ENCODE measurements around the gene NIBAN1. TPM values are rescaled to one million over a fixed set of nuclear protein-coding genes. Genes with fewer than 3 reads are reported as not detected.

Gene NIBAN1, protein sequence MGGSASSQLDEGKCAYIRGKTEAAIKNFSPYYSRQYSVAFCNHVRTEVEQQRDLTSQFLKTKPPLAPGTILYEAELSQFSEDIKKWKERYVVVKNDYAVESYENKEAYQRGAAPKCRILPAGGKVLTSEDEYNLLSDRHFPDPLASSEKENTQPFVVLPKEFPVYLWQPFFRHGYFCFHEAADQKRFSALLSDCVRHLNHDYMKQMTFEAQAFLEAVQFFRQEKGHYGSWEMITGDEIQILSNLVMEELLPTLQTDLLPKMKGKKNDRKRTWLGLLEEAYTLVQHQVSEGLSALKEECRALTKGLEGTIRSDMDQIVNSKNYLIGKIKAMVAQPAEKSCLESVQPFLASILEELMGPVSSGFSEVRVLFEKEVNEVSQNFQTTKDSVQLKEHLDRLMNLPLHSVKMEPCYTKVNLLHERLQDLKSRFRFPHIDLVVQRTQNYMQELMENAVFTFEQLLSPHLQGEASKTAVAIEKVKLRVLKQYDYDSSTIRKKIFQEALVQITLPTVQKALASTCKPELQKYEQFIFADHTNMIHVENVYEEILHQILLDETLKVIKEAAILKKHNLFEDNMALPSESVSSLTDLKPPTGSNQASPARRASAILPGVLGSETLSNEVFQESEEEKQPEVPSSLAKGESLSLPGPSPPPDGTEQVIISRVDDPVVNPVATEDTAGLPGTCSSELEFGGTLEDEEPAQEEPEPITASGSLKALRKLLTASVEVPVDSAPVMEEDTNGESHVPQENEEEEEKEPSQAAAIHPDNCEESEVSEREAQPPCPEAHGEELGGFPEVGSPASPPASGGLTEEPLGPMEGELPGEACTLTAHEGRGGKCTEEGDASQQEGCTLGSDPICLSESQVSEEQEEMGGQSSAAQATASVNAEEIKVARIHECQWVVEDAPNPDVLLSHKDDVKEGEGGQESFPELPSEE
- 26.1 and 31.2 TPM in 2 replicates for total RNA-seq (2014; rRNA removed; shearing (Covaris generic); ENCODE audit: low replicate concordance)

DNA sequence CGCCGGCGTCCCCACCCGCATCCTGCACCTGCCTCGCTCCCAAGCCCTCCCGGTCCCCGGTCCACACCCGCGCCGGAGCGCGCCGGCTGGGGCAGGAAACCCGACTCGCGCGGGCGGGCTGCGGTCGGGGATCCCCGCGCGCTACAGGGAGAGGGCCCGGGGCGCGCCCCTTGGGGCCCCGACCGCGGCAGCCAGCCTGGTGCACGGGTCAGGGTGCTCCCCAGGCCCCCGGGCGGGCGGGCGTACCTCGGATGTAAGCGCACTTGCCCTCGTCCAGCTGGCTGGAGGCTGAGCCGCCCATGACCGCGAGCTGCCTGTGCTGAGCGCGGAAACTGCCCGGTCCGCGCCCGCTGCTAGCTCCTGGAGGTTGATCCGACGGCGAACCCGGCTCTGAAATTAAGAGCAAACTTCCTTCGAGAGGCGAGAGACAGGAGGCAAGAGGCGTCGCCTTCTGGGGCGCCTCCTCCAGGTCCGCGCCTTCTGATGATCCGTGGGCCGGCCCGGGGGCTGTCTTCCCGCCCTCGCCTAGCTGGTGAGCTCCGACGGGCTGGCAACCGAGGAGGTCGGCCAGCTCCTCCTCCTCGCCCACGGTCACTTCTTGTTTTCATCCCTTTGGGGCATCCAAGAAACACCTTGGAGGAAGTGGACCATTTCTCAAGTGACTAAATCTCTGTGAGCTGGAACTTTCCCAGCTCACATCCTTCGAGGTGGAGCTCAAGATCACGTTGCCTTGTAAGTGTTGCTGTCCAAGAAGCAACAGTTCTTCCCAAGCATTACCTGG is at the start of gene NIBAN1:
TSS of gene NIBAN1 (minus strand) at position 453 of the 781 bp plus-strand sequence. CDS start at position 301, 152 bp downstream.
- Histone ChIP-seq H3K27me3 (ENCODE audit: low read length) (no peaks in the 10 kb centered on the region), H3K9me3 (ENCODE audit: low read length) (no peaks in the 10 kb centered on the region), H3K4me1 (ENCODE audit: low read length) (peaks cover 48% of the 10 kb centered on the region), H2AFZ (ENCODE audit: low read length) (peak within 1 kb of the TSS; percentile 84; the same call in 1 of the 2 replicates), H3K9ac (ENCODE audit: low read length) (peak within 1 kb of the TSS; percentile 70), H3K9me2 (replicated peaks; ENCODE audit: insufficient read depth, low read length) (no peaks in the 10 kb centered on the region), H3K79me2 (ENCODE audit: low read length) (peaks cover 40% of the 10 kb centered on the region), H3K4me2 (ENCODE audit: low read depth, low read length, poor library complexity, severe bottlenecking) (peak within 1 kb of the TSS; percentile 68), H3K4me3 (ENCODE audit: low read length) (peak within 1 kb of the TSS; percentile 71), H3K36me3 (ENCODE audit: insufficient read depth, low read length) (no peaks in the 10 kb centered on the region), H3K27ac (ENCODE audit: low read length) (peak within 1 kb of the TSS; percentile 46), H4K20me1 (ENCODE audit: insufficient read depth, low read depth, low read length) (no peaks in the 10 kb centered on the region)
- peak; percentile 85 for DNase-seq

DNA sequence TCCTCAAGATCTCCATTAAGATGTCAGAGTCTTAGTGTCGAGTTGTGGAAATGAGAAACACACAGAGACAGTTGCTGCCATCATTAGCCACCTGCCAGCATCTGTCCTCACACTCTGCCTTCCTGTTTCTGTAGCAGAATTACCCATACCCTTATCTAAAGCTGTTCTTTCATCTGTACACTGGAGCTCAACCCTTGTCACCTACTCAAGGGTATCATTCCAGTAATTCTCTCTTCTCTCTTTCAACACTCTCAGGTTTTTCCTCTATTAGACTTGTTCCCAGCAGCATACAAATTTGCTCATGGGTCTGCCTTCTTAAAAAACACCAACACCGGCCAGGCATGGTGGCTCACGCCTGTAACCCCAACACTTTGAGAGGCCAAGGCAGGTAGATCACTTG is 43.7 kb upstream of the NIBAN1 start:
- no peaks in the 10 kb centered on the region for H3K9me2 ChIP-seq (replicated peaks; ENCODE audit: insufficient read depth, low read length)
- no peak overlapping the region for H2AFZ ChIP-seq (ENCODE audit: low read length)
- H3K9ac ChIP-seq (ENCODE audit: low read length) = no peak overlapping the region
- no peaks in the 10 kb centered on the region for H3K9me3 ChIP-seq (ENCODE audit: low read length)
- no peaks in the 10 kb centered on the region for H4K20me1 ChIP-seq (ENCODE audit: insufficient read depth, low read depth, low read length)
- H3K27me3 ChIP-seq (ENCODE audit: low read length) = no peaks in the 10 kb centered on the region
- H3K4me2 ChIP-seq (ENCODE audit: low read depth, low read length, poor library complexity, severe bottlenecking) = no peak overlapping the region
- no peak overlapping the region for H3K4me3 ChIP-seq (ENCODE audit: low read length)
- H3K79me2 ChIP-seq (ENCODE audit: low read length) = no peaks in the 10 kb centered on the region
- DNase-seq = no peak
- H3K4me1 ChIP-seq (ENCODE audit: low read length) = no peaks in the 10 kb centered on the region
- no peak overlapping the region for H3K27ac ChIP-seq (ENCODE audit: low read length)
- no peaks in the 10 kb centered on the region for H3K36me3 ChIP-seq (ENCODE audit: insufficient read depth, low read length)

DNA sequence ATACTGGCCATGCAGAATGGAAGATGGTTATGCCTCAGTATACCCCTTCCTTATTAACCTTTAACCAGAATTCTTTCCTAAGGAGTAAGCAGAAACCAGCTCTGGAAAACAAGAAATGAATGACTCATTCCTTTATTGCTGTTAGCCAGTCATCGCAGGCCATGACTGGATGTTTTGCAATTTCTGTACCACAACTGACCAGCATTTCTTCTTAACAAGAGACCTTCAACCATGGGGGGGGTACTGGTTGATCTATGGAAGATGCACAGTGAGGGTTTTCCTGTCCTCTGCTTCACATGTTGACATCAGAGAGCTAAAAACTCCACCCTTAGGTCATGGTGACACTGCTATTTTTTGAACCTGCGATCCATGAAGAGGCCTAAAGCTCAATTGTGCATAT is 43.0 kb upstream of the NIBAN1 start:
- Histone ChIP-seq H3K36me3 (ENCODE audit: insufficient read depth, low read length) (no peaks in the 10 kb centered on the region), H2AFZ (ENCODE audit: low read length) (0 out of 2 replicates have a peak overlapping the region, but pooled peaks have one; percentile 20), H3K4me3 (ENCODE audit: low read length) (no peak overlapping the region), H3K27ac (ENCODE audit: low read length) (no peak overlapping the region), H3K9me2 (replicated peaks; ENCODE audit: insufficient read depth, low read length) (no peaks in the 10 kb centered on the region), H3K9ac (ENCODE audit: low read length) (no peak overlapping the region), H3K79me2 (ENCODE audit: low read length) (no peaks in the 10 kb centered on the region), H4K20me1 (ENCODE audit: insufficient read depth, low read depth, low read length) (no peaks in the 10 kb centered on the region), H3K4me1 (ENCODE audit: low read length) (no peaks in the 10 kb centered on the region), H3K4me2 (ENCODE audit: low read depth, low read length, poor library complexity, severe bottlenecking) (no peak overlapping the region), H3K27me3 (ENCODE audit: low read length) (no peaks in the 10 kb centered on the region), H3K9me3 (ENCODE audit: low read length) (no peaks in the 10 kb centered on the region)
- no peak for DNase-seq

DNA sequence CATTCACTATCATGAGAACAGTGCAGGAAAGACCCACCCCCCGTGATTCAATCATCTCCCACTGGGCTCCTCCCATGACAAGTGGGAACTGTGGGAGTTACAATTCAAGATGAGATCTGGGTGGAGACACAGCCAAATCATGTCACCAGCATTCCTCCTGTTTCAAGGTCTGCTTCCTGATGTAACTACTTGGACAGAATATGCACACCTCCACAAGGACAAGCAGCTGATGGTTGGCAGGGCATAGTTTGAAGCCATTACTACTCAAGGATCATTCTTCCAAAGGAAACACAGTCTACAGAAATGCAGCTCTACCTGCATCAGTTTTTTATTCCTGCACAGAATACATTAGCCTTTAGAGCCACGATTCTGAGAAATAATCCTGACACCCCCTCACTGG is 42.6 kb upstream of the NIBAN1 start:
- H3K4me1 ChIP-seq (ENCODE audit: low read length) = no peaks in the 10 kb centered on the region
- no peak for DNase-seq
- no peaks in the 10 kb centered on the region for H3K9me3 ChIP-seq (ENCODE audit: low read length)
- no peak overlapping the region for H3K27ac ChIP-seq (ENCODE audit: low read length)
- H3K9ac ChIP-seq (ENCODE audit: low read length) = no peak overlapping the region
- no peak overlapping the region for H3K4me3 ChIP-seq (ENCODE audit: low read length)
- no peak overlapping the region for H3K4me2 ChIP-seq (ENCODE audit: low read depth, low read length, poor library complexity, severe bottlenecking)
- no peaks in the 10 kb centered on the region for H3K79me2 ChIP-seq (ENCODE audit: low read length)
- H3K9me2 ChIP-seq (replicated peaks; ENCODE audit: insufficient read depth, low read length) = no peaks in the 10 kb centered on the region
- H4K20me1 ChIP-seq (ENCODE audit: insufficient read depth, low read depth, low read length) = no peaks in the 10 kb centered on the region
- no peak overlapping the region for H2AFZ ChIP-seq (ENCODE audit: low read length)
- H3K27me3 ChIP-seq (ENCODE audit: low read length) = no peaks in the 10 kb centered on the region
- H3K36me3 ChIP-seq (ENCODE audit: insufficient read depth, low read length) = no peaks in the 10 kb centered on the region

DNA sequence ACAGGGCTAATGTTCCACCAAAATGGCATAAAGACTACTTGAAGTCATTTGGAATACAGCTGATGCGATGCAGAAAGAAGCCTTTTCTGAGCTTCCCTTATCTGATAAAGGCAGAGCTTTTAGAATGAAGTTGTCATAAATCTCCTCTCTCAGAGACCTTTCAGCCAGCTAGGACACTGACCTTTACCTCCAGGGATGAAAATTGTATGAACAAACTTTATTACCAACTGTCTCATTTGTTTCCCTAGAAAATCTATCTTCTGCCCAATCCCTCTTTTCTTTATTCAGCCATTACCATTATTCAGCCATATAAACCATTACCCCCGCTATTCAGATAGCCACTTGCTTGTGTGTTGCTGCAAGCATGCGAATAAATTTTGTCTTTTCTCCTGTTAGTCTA is 41.3 kb upstream of the NIBAN1 start:
- Histone ChIP-seq H3K4me3 (ENCODE audit: low read length) (no peak overlapping the region), H3K4me1 (ENCODE audit: low read length) (no peaks in the 10 kb centered on the region), H4K20me1 (ENCODE audit: insufficient read depth, low read depth, low read length) (no peaks in the 10 kb centered on the region), H3K9me3 (ENCODE audit: low read length) (no peaks in the 10 kb centered on the region), H3K4me2 (ENCODE audit: low read depth, low read length, poor library complexity, severe bottlenecking) (no peak overlapping the region), H3K36me3 (ENCODE audit: insufficient read depth, low read length) (no peaks in the 10 kb centered on the region), H3K27ac (ENCODE audit: low read length) (no peak overlapping the region), H3K27me3 (ENCODE audit: low read length) (no peaks in the 10 kb centered on the region), H3K79me2 (ENCODE audit: low read length) (no peaks in the 10 kb centered on the region), H3K9ac (ENCODE audit: low read length) (no peak overlapping the region), H2AFZ (ENCODE audit: low read length) (no peak overlapping the region), H3K9me2 (replicated peaks; ENCODE audit: insufficient read depth, low read length) (no peaks in the 10 kb centered on the region)
- no peak for DNase-seq

DNA sequence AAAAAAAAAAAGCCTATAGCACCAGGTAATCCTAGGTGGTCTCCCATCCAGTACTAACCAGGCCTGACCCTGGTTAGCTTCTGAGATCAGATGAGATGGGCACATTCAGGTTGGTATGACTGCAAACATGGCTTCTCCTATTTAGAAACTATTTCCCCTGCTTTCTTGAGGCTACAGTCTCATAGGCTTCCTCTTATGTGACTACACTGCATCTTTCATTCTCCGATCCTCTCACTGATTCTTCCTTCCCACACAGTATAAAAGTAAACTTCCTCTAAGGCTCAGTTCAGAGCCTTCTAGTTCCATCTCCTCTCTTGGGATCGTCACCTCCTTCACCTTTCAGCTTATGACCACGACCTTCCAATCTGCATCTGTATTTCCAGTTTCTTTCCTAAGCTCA is 40.6 kb upstream of the NIBAN1 start:
- Histone ChIP-seq H3K9me3 (ENCODE audit: low read length) (no peaks in the 10 kb centered on the region), H3K9me2 (replicated peaks; ENCODE audit: insufficient read depth, low read length) (no peaks in the 10 kb centered on the region), H3K27me3 (ENCODE audit: low read length) (no peaks in the 10 kb centered on the region), H3K4me3 (ENCODE audit: low read length) (no peak overlapping the region), H3K79me2 (ENCODE audit: low read length) (no peaks in the 10 kb centered on the region), H3K4me2 (ENCODE audit: low read depth, low read length, poor library complexity, severe bottlenecking) (no peak overlapping the region), H2AFZ (ENCODE audit: low read length) (no peak overlapping the region), H3K27ac (ENCODE audit: low read length) (no peak overlapping the region), H3K4me1 (ENCODE audit: low read length) (no peaks in the 10 kb centered on the region), H3K36me3 (ENCODE audit: insufficient read depth, low read length) (no peaks in the 10 kb centered on the region), H3K9ac (ENCODE audit: low read length) (no peak overlapping the region), H4K20me1 (ENCODE audit: insufficient read depth, low read depth, low read length) (no peaks in the 10 kb centered on the region)
- DNase-seq = no peak

DNA sequence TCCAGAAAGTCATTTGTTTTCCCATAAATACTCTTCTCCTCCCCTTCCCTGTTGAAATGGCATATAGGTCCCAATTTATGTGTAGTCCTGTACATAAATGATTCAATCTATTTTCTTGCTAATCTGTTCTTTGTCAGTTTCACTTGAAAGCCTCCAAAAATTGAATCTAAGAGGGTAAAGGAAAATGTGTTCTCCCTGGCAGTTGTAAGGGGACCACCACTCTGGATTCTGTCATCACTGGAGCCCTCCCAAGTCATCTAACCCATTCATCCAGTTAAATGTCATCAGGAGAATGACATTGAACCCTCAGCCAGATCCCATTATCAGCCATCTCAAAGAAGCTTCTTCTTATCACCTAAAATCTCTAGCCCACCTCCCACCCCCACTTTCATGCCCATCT is 36.1 kb upstream of the NIBAN1 start:
- Histone ChIP-seq H3K9ac (ENCODE audit: low read length) (no peak overlapping the region), H3K4me3 (ENCODE audit: low read length) (no peak overlapping the region), H3K4me1 (ENCODE audit: low read length) (no peaks in the 10 kb centered on the region), H3K27ac (ENCODE audit: low read length) (no peak overlapping the region), H2AFZ (ENCODE audit: low read length) (no peak overlapping the region), H3K27me3 (ENCODE audit: low read length) (no peaks in the 10 kb centered on the region), H3K79me2 (ENCODE audit: low read length) (no peaks in the 10 kb centered on the region), H3K9me3 (ENCODE audit: low read length) (no peaks in the 10 kb centered on the region), H4K20me1 (ENCODE audit: insufficient read depth, low read depth, low read length) (no peaks in the 10 kb centered on the region), H3K4me2 (ENCODE audit: low read depth, low read length, poor library complexity, severe bottlenecking) (no peak overlapping the region), H3K9me2 (replicated peaks; ENCODE audit: insufficient read depth, low read length) (no peaks in the 10 kb centered on the region), H3K36me3 (ENCODE audit: insufficient read depth, low read length) (no peaks in the 10 kb centered on the region)
- DNase-seq = no peak
